ENCODE results near the gene CMAS. TPM values are rescaled to one million over a fixed set of nuclear protein-coding genes. Genes with fewer than 3 reads are reported as not detected.

Gene CMAS
- total RNA-seq, 1 experiment from 2014 or later: 36.1 TPM

- H3K36me3 ChIP-seq (ENCODE audit: control insufficient read depth in 1 of 2, insufficient read depth in 2 of 2, low read length in 2 of 2): no peaks in the 10 kb centered on the region
- H2AFZ ChIP-seq (ENCODE audit: low read depth, low read length, poor library complexity, severe bottlenecking): no peak overlapping the region
- no peaks in the 10 kb centered on the region for H3K9me2 ChIP-seq (ENCODE audit: insufficient read depth)
- ChIA-PET POLR2A (no interaction called here), RAD21 (ENCODE audit: low non-redundant PET in 1 of 2, low total read pairs in 2 of 2, uncharacterized antibody in 2 of 2, unreplicated experiment in 2 of 2) (no interaction called here), CTCF (no interaction called here)
- no peaks in the 10 kb centered on the region for H3K79me2 ChIP-seq (ENCODE audit: insufficient read depth, low read length)
- ATAC-seq: no peak
- DNase-seq (ENCODE audit: low read depth, low spot score): no peak
- no peaks in the 10 kb centered on the region for H3K4me1 ChIP-seq (ENCODE audit: control insufficient read depth in 1 of 2, insufficient read depth in 2 of 2, low read length in 2 of 2)
- H4K20me1 ChIP-seq (ENCODE audit: insufficient read depth): no peaks in the 10 kb centered on the region
- no peak overlapping the region for H3K9ac ChIP-seq (ENCODE audit: low read length)
- H3K4me3 ChIP-seq (replicated peaks in 1 of 2; ENCODE audit: low read depth in 1 of 2, low read length in 2 of 2): no peak overlapping the region
- intact Hi-C loops (cut with micrococcal nuclease): no loop called here
- no peaks in the 10 kb centered on the region for H3K9me3 ChIP-seq (ENCODE audit: control insufficient read depth in 1 of 2, insufficient read depth in 1 of 2, low read depth in 1 of 2, low read length in 2 of 2)
- no TSS peak for BruUV-seq (replicated peaks)
- H3K27me3 ChIP-seq (ENCODE audit: insufficient read depth, low read length): no peaks in the 10 kb centered on the region
- no peak overlapping the region for H3K4me2 ChIP-seq (ENCODE audit: low read length)
- H3K27ac ChIP-seq (ENCODE audit: low read depth, low read length): no peak overlapping the region
- no peak for TF ChIP-seq CTCF (IDR thresholded peaks at IDR 0.05 in 2 of 3, conservative IDR thresholded peaks at IDR 0.05 in 1 of 3; ENCODE audit: borderline replicate concordance in 1 of 3, insufficient read depth in 1 of 3, low read depth in 2 of 3, low read length in 2 of 3)
- TF ChIP-seq ZFX (IDR thresholded peaks at IDR 0.05): no peak
- no peak for TF ChIP-seq EZH2 (IDR thresholded peaks at IDR 0.05)
These were observed 37.8 kb upstream of the CMAS start for GRCh38 chr12:22008196-22008595.

- RAD21 ChIA-PET (ENCODE audit: low non-redundant PET in 1 of 2, low total read pairs in 2 of 2, uncharacterized antibody in 2 of 2, unreplicated experiment in 2 of 2): no interaction called here
- no TSS peak for BruUV-seq (replicated peaks)
- Histone ChIP-seq H3K9me2 (ENCODE audit: insufficient read depth) (no peaks in the 10 kb centered on the region), H3K36me3 (ENCODE audit: control insufficient read depth in 1 of 2, insufficient read depth in 2 of 2, low read length in 2 of 2) (no peaks in the 10 kb centered on the region), H3K27me3 (ENCODE audit: insufficient read depth, low read length) (no peaks in the 10 kb centered on the region), H4K20me1 (ENCODE audit: insufficient read depth) (no peaks in the 10 kb centered on the region), H3K9ac (ENCODE audit: low read length) (no peak overlapping the region), H3K27ac (ENCODE audit: low read depth, low read length) (no peak overlapping the region), H3K4me2 (ENCODE audit: low read length) (no peak overlapping the region), H3K4me1 (ENCODE audit: control insufficient read depth in 1 of 2, insufficient read depth in 2 of 2, low read length in 2 of 2) (no peaks in the 10 kb centered on the region), H3K9me3 (ENCODE audit: control insufficient read depth in 1 of 2, insufficient read depth in 1 of 2, low read depth in 1 of 2, low read length in 2 of 2) (no peaks in the 10 kb centered on the region), H3K79me2 (ENCODE audit: insufficient read depth, low read length) (no peaks in the 10 kb centered on the region), H3K4me3 (replicated peaks in 1 of 2; ENCODE audit: low read depth in 1 of 2, low read length in 2 of 2) (no peak overlapping the region), H2AFZ (ENCODE audit: low read depth, low read length, poor library complexity, severe bottlenecking) (no peak overlapping the region)
- DNase-seq (ENCODE audit: low read depth, low spot score): no peak
- POLR2A ChIA-PET: no interaction called here
- ATAC-seq: no peak
- CTCF ChIA-PET: no interaction called here
- intact Hi-C loops (cut with micrococcal nuclease): no loop called here
- no peak for TF ChIP-seq JUND (IDR thresholded peaks at IDR 0.05)
- TF ChIP-seq ZFX (IDR thresholded peaks at IDR 0.05): no peak
- no peak for TF ChIP-seq CBX3 (IDR thresholded peaks at IDR 0.05; ENCODE audit: low read depth)
- TF ChIP-seq CEBPB (IDR thresholded peaks at IDR 0.05; ENCODE audit: low read depth): no peak
- TF ChIP-seq ELF1 (IDR thresholded peaks at IDR 0.05; ENCODE audit: borderline replicate concordance, low read depth): no peak
- no peak for TF ChIP-seq REST (IDR thresholded peaks at IDR 0.05; ENCODE audit: low read depth)
- no peak for TF ChIP-seq EZH2 (IDR thresholded peaks at IDR 0.05)
- no peak for TF ChIP-seq ZNF274 (IDR thresholded peaks at IDR 0.05; ENCODE audit: low read depth, low read length)
- TF ChIP-seq SP1 (IDR thresholded peaks at IDR 0.05; ENCODE audit: low read depth): no peak
- no peak for TF ChIP-seq POLR2A (IDR thresholded peaks at IDR 0.05; ENCODE audit: borderline replicate concordance, extremely low read depth, insufficient read depth, insufficient read length)
- no peak for TF ChIP-seq ATF3 (IDR thresholded peaks at IDR 0.05)
- no peak for TF ChIP-seq RAD21 (IDR thresholded peaks at IDR 0.05; ENCODE audit: low read depth)
- TF ChIP-seq EZH2phosphoT487 (IDR thresholded peaks at IDR 0.05; ENCODE audit: borderline replicate concordance): no peak
- TF ChIP-seq SRF (IDR thresholded peaks at IDR 0.05; ENCODE audit: low read depth): no peak
- TF ChIP-seq SIN3A (IDR thresholded peaks at IDR 0.05; ENCODE audit: low read depth): no peak
- TF ChIP-seq MAX (IDR thresholded peaks at IDR 0.05): no peak
These were observed 31.8 kb upstream of the CMAS start for GRCh38 chr12:22014041-22014782.

All from HCT116 (cell line).